Astrocyte (in vitro differentiated cells and primary cell): ENCODE data around the gene APOBEC3F. TPM values are rescaled to one million over a fixed set of nuclear protein-coding genes. Genes with fewer than 3 reads are reported as not detected.

Experiments used
- DNase-seq: peaks from one replicate; pipeline ENCODE4 v3.0.0-alpha.2; 2010; ENCODE audit warnings: low read depth
- FAIRE-seq: peaks from 2 replicates; lab custom pipeline; 2011; peaks lifted over from hg19 to GRCh38; lab: Jason Lieb, UNC
- H2AFZ ChIP-seq: 2 replicates; pipeline ENCODE4 v1.6.0; 2012; ENCODE audit warnings: low read depth, low read length, inconsistent platforms
- H3K27ac ChIP-seq: 2 replicates; pipeline ENCODE4 v1.5.1; 2011; ENCODE audit warnings: low read depth, low read length, inconsistent platforms
- H3K27me3 ChIP-seq: 2 replicates; pipeline ENCODE4 v1.6.0; 2011; ENCODE audit warnings: low read length, inconsistent platforms; ENCODE audit not compliant: insufficient read depth
- H3K36me3 ChIP-seq: 2 replicates; pipeline ENCODE4 v1.5.1; 2011; ENCODE audit warnings: low read length, inconsistent platforms; ENCODE audit not compliant: insufficient read depth
- H3K4me1 ChIP-seq: 2 replicates; pipeline ENCODE4 v1.5.1; 2011; ENCODE audit warnings: low read length, inconsistent platforms; ENCODE audit not compliant: insufficient read depth
- H3K4me2 ChIP-seq: 2 replicates; pipeline ENCODE4 v1.6.0; 2012; ENCODE audit warnings: low read length, inconsistent platforms
- H3K4me3 ChIP-seq: 2 replicates; pipeline ENCODE4 v1.5.1; 2011; ENCODE audit warnings: low read depth, mild to moderate bottlenecking, low read length, inconsistent platforms; ENCODE audit not compliant: insufficient read depth
- H3K79me2 ChIP-seq: 2 replicates; pipeline ENCODE4 v1.6.0; 2012; ENCODE audit warnings: mild to moderate bottlenecking, low read length, inconsistent platforms; ENCODE audit not compliant: insufficient read depth
- H3K9ac ChIP-seq: 2 replicates; pipeline ENCODE4 v1.6.0; 2012; ENCODE audit warnings: mild to moderate bottlenecking, low read length, inconsistent platforms
- H3K9me3 ChIP-seq: 2 replicates; pipeline ENCODE4 v1.5.1; 2012; ENCODE audit warnings: low read depth, mild to moderate bottlenecking, low read length, inconsistent platforms; ENCODE audit not compliant: insufficient read depth
- H4K20me1 ChIP-seq: 2 replicates; pipeline ENCODE4 v1.6.0; 2012; ENCODE audit warnings: low read length, inconsistent platforms; ENCODE audit not compliant: insufficient read depth
- H3K27ac Mint-ChIP-seq: one replicate; pipeline ENCODE4 v1.8.0; 2021; ENCODE audit warnings: mild to moderate bottlenecking, mixed read lengths; ENCODE audit not compliant: unreplicated experiment
- H3K27me3 Mint-ChIP-seq: one replicate; pipeline ENCODE4 v1.8.0; 2021; ENCODE audit warnings: low read depth, mixed read lengths; ENCODE audit not compliant: unreplicated experiment
- H3K36me3 Mint-ChIP-seq: one replicate; pipeline ENCODE4 v1.8.0; 2021; ENCODE audit warnings: low read depth, mixed read lengths; ENCODE audit not compliant: unreplicated experiment
- H3K4me1 Mint-ChIP-seq: one replicate; pipeline ENCODE4 v1.8.0; 2021; ENCODE audit warnings: low read depth, mixed read lengths; ENCODE audit not compliant: unreplicated experiment
- H3K4me3 Mint-ChIP-seq: one replicate; pipeline ENCODE4 v1.8.0; 2021; ENCODE audit warnings: mild to moderate bottlenecking, moderate library complexity, mixed read lengths; ENCODE audit not compliant: unreplicated experiment
- H3K9me3 Mint-ChIP-seq: one replicate; pipeline ENCODE4 v1.8.0; 2021; ENCODE audit warnings: mild to moderate bottlenecking, mixed read lengths; ENCODE audit not compliant: unreplicated experiment
- CTCF ChIP-seq: IDR thresholded peaks from 2 replicates; pipeline ENCODE4 v1.5.1; 2011; ENCODE audit warnings: low read depth, mild to moderate bottlenecking, inconsistent platforms, low read length, moderate library complexity; ENCODE audit not compliant: insufficient read depth
- EZH2 ChIP-seq: IDR thresholded peaks from 2 replicates; pipeline ENCODE4 v1.6.1; 2012; ENCODE audit warnings: mild to moderate bottlenecking, low read length, inconsistent platforms; ENCODE audit not compliant: insufficient read depth
- total RNA-seq: library from RNA; stranded (reverse); gene quantifications from 2 replicates; pipeline ENCODE4 v1.2.1, GENCODE V29; 2021

The APOBEC3F gene
- total RNA-seq, 1 donor from 2014 or later: 10.4 TPM

DNA sequence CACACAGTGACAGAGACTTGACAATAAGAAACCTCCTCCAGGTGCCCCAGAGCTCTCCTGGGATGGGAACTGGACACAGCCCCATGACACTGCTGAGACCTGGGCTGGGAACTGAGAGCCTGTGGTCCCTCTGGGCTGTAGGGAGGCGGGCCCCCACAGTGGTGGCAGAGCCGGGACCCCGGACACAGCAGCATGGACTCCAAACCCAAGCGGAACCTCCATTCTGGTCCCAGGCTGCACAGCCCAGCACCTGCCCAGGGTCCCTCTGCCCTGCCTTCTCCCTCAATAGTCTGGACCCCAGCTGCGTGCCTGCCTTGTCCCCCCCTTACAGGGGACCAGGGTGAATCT, 48.0 kb downstream of the APOBEC3F start:
- H3K4me1 Mint-ChIP-seq: peaks cover 3% of the 10 kb centered on the region
- no peak overlapping the region for H3K4me3 Mint-ChIP-seq
- Histone ChIP-seq H3K27me3 (no peaks in the 10 kb centered on the region), H3K9ac (no peak overlapping the region), H2AFZ (no peak overlapping the region), H3K27ac (no peak overlapping the region), H3K79me2 (no peaks in the 10 kb centered on the region), H3K4me1 (no peaks in the 10 kb centered on the region), H3K4me2 (no peak overlapping the region), H3K9me3 (no peaks in the 10 kb centered on the region), H4K20me1 (no peaks in the 10 kb centered on the region), H3K4me3 (no peak overlapping the region), H3K36me3 (no peaks in the 10 kb centered on the region)
- H3K9me3 Mint-ChIP-seq: no peaks in the 10 kb centered on the region
- no peak overlapping the region for H3K27ac Mint-ChIP-seq
- FAIRE-seq (no peak), DNase-seq (no peak)
- peaks cover 28% of the 10 kb centered on the region for H3K27me3 Mint-ChIP-seq
- peaks cover 3% of the 10 kb centered on the region for H3K36me3 Mint-ChIP-seq
- TF ChIP-seq CTCF (no peak), EZH2 (no peak)

GRCh38 chr22:39089928-39090327, 49.3 kb downstream of the APOBEC3F start:
- no peaks in the 10 kb centered on the region for H4K20me1 ChIP-seq
- TF ChIP-seq EZH2: no peak
- no peak for TF ChIP-seq CTCF
- DNase-seq (no peak), FAIRE-seq (no peak)
- H2AFZ ChIP-seq: no peak overlapping the region
- H3K4me2 ChIP-seq: no peak overlapping the region
- Mint-ChIP-seq H3K36me3 (peaks cover 3% of the 10 kb centered on the region), H3K27ac (no peak overlapping the region), H3K9me3 (no peaks in the 10 kb centered on the region), H3K27me3 (peaks cover 25% of the 10 kb centered on the region), H3K4me1 (peaks cover 3% of the 10 kb centered on the region), H3K4me3 (no peak overlapping the region)
- no peaks in the 10 kb centered on the region for H3K9me3 ChIP-seq
- no peak overlapping the region for H3K4me3 ChIP-seq
- H3K36me3 ChIP-seq: no peaks in the 10 kb centered on the region
- H3K27me3 ChIP-seq: no peaks in the 10 kb centered on the region
- no peaks in the 10 kb centered on the region for H3K79me2 ChIP-seq
- no peaks in the 10 kb centered on the region for H3K4me1 ChIP-seq
- H3K9ac ChIP-seq: no peak overlapping the region
- H3K27ac ChIP-seq: no peak overlapping the region

DNA sequence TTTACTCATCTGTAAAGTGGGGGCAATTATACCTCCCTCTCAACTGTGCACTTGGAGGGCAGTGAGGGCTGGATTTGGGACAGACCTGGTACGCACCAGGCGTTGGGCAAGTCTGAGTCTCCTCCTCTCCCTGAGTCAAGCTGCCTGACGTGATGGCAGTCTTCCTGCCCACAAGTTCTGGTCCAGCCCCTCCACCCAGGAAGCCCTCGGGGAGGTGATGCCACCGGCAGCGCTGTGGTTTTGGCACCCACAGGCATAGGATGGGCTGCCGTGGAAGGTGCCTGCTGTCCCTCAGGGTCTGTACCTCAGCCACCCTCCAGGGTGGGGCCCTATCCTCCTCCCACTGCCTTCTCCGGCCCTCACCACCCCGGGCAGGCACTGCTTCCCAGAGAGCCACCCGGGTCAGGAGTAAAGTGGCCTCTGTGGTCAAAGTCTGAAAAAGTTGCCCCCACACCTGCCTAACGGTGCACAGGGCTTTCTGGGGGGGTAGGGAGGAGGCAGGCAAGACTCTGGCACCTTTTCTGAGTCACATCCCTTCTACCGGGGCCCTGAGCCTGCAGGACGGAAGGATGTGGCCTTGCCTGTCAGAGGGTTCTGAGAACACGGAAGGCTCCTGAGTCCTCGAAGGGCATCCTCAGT, 49.9 kb downstream of the APOBEC3F start:
- Histone ChIP-seq H3K4me1 (no peaks in the 10 kb centered on the region), H3K27me3 (no peaks in the 10 kb centered on the region), H3K4me2 (no peak overlapping the region), H3K9me3 (no peaks in the 10 kb centered on the region), H3K79me2 (no peaks in the 10 kb centered on the region), H3K36me3 (no peaks in the 10 kb centered on the region), H3K27ac (no peak overlapping the region), H2AFZ (no peak overlapping the region), H3K9ac (no peak overlapping the region), H4K20me1 (no peaks in the 10 kb centered on the region), H3K4me3 (no peak overlapping the region)
- no peak for DNase-seq
- H3K36me3 Mint-ChIP-seq: peaks cover 3% of the 10 kb centered on the region
- peaks cover 3% of the 10 kb centered on the region for H3K4me1 Mint-ChIP-seq
- no peaks in the 10 kb centered on the region for H3K9me3 Mint-ChIP-seq
- TF ChIP-seq CTCF (no peak), EZH2 (no peak)
- peaks cover 25% of the 10 kb centered on the region for H3K27me3 Mint-ChIP-seq
- H3K4me3 Mint-ChIP-seq: no peak overlapping the region
- no peak for FAIRE-seq
- H3K27ac Mint-ChIP-seq: no peak overlapping the region
